GM19240 (cell line): Measurements from ENCODE around the gene GTF2B.
A peak's percentile ranks its signal among the peaks of the same experiment; 100 is the strongest.
"Not testable (repeated sequence)": the region's sequence is repeated elsewhere in the genome, so short reads cannot be mapped to it uniquely, and the experiment has no call there.

Source experiments
- DNase-seq: peaks from one replicate; pipeline ENCODE4 v3.0.0; 2011; ENCODE audit warnings: low spot score; ENCODE audit not compliant: insufficient read length

GTF2B gene, protein sequence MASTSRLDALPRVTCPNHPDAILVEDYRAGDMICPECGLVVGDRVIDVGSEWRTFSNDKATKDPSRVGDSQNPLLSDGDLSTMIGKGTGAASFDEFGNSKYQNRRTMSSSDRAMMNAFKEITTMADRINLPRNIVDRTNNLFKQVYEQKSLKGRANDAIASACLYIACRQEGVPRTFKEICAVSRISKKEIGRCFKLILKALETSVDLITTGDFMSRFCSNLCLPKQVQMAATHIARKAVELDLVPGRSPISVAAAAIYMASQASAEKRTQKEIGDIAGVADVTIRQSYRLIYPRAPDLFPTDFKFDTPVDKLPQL

GRCh38 chr1:88891318-88891950 lies at the start of gene GTF2B:
Gene GTF2B (minus strand): TSS chr1:88891567. CDS start chr1:88891499, 68 bp downstream.
- DNase-seq, result peak; percentile 50

GRCh38 chr1:88938528-88938927 lies 47.2 kb upstream of the GTF2B start:
- not testable (repeated sequence) for DNase-seq

DNA sequence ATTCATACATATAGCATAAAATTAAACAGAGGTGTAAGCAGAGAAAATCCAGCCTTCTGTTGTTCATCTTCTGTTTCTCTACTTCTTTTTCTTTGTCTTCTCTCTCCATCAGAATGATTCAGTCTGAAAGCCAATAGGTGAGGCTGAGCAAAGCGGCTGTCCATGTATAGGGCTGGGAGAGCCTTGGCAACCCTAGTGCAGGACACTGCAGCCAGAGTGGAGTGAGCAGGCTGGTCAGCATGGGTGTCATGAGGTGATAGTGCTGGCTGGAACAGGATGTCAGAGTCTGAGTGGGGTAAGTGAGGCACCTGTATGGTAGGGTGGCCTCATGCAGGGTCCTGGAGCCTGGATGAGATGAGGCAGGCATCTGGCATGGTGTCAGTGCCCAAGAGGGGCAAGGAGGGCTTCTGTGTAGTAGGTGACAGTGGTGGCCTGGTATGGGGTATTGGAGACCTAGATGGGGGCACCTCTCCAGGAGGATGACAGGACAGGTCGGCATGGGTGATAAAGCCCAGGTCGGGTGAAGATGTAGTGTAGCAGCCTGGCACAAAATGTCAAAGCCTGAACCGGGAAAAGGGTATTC lies 45.5 kb upstream of the GTF2B start:
- no peak for DNase-seq

DNA sequence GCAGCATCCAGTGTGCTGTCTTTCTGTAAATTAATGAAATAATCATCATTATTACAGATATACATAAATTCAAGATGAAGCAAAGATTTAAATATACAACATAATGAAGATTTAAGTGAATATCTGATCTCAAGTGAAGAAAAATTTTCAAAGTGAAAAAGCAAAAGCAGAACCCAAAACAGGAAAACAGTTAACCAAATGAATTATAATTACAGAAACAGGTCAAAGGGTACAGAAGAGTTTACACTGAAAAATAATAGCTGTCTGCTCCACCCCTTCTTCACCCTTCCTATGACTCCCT lies 44.8 kb upstream of the GTF2B start:
- no peak for DNase-seq

GRCh38 chr1:88935522-88936222 lies 44.3 kb upstream of the GTF2B start:
- no peak for DNase-seq

- not testable (repeated sequence) for DNase-seq
These were observed 38.8 kb upstream of the GTF2B start for GRCh38 chr1:88930176-88930575.

- DNase-seq, result no peak
These were observed 31.9 kb upstream of the GTF2B start for GRCh38 chr1:88923224-88923623.

GRCh38 chr1:88922214-88922613 lies 30.8 kb upstream of the GTF2B start:
- no peak for DNase-seq

DNA sequence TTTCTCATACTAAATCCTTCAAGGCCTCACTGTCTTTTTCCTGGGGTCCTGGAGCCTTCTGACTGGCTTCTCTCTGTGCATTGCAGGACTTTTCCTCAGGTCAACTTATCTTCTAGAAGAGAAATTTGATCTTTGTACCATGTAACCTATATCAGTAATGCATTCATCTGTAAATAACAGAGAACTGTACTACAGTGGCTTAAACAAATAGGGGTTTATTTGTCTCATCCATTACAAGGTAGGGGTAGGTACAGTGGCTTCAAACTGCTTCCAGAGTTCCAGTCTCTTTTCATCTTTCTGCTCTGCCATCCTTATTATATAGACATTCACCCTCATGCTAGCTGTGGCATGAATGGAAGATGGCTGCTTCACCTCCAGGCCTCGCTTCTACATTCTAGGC lies 29.5 kb upstream of the GTF2B start:
- DNase-seq, result no peak

- no peak for DNase-seq
These were observed 26.1 kb upstream of the GTF2B start for GRCh38 chr1:88917321-88918025.

DNA sequence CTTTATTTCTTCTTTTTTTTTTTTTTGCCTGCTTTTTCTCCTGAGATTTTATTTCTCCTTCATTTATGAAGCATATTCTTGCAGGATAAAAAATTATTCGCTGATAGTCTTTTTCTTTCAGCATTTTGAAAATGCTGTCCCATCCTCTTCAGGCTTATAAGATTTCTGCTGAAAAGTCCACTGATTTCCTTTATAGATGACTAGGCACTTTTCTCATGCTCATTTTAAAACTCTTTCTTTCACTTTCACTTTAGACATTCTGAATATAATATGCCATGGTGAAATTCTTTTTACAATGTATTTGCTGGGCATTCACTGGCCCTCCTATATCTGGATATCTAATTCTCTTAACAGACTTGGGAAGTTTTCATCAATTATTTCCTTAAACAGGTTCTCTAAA lies 25.5 kb upstream of the GTF2B start:
- DNase-seq, result no peak

GRCh38 chr1:88911800-88912199 lies 20.4 kb upstream of the GTF2B start:
- DNase-seq, result not testable (repeated sequence)

DNA sequence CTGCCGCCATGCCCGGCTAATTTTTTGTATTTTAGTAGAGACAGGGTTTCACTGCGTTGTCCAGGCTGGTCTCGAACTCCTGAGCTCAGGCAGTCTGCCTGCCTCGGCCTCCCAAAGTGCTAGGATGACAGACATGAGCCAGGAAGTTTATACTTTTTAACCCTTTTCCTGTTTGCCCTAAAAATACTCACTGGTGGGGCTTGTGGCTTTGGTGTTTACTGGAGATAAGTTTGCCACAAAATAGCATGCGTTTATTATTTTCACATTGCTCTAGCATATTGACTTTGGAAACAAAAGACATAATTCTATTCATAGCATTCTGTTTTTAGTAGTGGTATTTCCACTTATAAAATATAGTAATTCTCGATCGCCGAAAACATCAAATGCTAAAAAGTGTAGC lies 19.8 kb upstream of the GTF2B start:
- no peak for DNase-seq

DNA sequence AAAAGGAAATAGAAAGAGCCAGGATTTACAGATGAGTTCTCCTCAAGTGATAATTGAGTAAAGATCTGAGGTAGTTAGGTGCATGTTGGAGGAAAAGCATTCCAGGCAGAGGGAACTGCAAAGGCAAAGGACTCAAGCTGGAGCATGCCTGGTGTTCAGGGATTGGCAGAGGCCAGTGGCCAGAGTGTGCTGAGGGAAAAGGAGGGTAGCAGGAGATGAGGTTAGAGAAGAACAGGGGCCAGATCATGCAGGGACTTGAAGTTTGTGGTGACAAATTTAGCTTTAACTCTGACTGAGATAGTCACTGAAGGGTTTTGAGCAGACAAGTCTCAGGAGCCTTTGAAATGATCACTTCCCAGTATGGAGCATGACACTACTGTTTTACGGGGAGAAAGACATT lies 19.0 kb upstream of the GTF2B start:
- DNase-seq, result no peak

GRCh38 chr1:88900883-88901282 lies 9.5 kb upstream of the GTF2B start:
- DNase-seq, result no peak

GRCh38 chr1:88897070-88897730 lies 5.8 kb upstream of the GTF2B start:
- DNase-seq, result no peak

DNA sequence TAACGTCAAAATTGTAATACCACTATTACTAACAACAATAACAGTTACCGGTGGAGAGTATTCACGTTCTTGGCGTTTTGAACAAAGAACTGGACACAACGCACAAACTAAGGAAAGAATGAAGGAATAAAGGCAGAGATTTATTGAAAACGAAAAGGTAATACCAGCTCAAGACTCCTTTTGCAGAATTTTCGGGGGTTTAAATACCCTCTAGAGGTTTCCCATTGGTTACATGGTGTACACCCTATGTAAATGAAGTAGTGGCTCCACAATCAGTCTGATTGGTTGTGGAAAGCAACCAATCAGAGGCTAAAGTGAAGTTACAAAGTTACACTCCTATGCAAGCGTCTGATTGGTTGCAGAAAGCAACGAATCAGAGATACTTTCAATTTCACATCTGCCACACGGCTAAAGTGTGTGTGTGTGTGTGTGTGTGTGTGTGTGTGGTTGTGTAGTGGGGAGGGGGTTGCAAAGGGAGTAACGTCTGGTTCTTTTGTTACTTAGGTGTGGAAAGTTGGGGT lies 1.1 kb upstream of the GTF2B start:
- DNase-seq, result no peak

- DNase-seq, result no peak
These were observed 579 bp upstream of the GTF2B start for GRCh38 chr1:88891951-88892340.

- no peak for DNase-seq
These were observed 513 bp downstream of the GTF2B start for GRCh38 chr1:88890791-88891317.

- DNase-seq, result no peak
These were observed 1.2 kb downstream of the GTF2B start for GRCh38 chr1:88890131-88890530.

GRCh38 chr1:88888750-88889149 lies 2.6 kb downstream of the GTF2B start:
- no peak for DNase-seq
